DND-41 (cell line): ENCODE measurements around the gene STARD4.

Experiments used
- CTCF ChIP-seq: IDR thresholded peaks from 2 replicates; pipeline ENCODE4 v1.5.1; 2012; ENCODE audit warnings: borderline replicate concordance, low read length, moderate library complexity, mild to moderate bottlenecking; ENCODE audit not compliant: poor library complexity, severe bottlenecking; ENCODE audit errors: extremely low read depth
- EZH2 ChIP-seq: IDR thresholded peaks from 3 replicates; pipeline ENCODE4 v1.6.1; 2012; ENCODE audit warnings: borderline replicate concordance, low read depth, mild to moderate bottlenecking, moderate library complexity, low read length, inconsistent platforms; ENCODE audit not compliant: severe bottlenecking

GRCh38 chr5:111472579-111472978 lies 39.8 kb downstream of the STARD4 start:
- TF ChIP-seq EZH2 (no peak), CTCF (no peak)
